IPS-NIHi7 (cell line): ENCODE measurements around the gene ASTL.
A peak's percentile ranks its signal among the peaks of the same experiment; 100 is the strongest.
"Not testable (repeated sequence)": the region's sequence is repeated elsewhere in the genome, so short reads cannot be mapped to it uniquely, and the experiment has no call there.

Experiments
- DNase-seq: peaks from one replicate; pipeline ENCODE4 v3.0.0; 2012; ENCODE audit warnings: mixed read lengths; ENCODE audit errors: extremely low spot score

Gene ASTL

DNA sequence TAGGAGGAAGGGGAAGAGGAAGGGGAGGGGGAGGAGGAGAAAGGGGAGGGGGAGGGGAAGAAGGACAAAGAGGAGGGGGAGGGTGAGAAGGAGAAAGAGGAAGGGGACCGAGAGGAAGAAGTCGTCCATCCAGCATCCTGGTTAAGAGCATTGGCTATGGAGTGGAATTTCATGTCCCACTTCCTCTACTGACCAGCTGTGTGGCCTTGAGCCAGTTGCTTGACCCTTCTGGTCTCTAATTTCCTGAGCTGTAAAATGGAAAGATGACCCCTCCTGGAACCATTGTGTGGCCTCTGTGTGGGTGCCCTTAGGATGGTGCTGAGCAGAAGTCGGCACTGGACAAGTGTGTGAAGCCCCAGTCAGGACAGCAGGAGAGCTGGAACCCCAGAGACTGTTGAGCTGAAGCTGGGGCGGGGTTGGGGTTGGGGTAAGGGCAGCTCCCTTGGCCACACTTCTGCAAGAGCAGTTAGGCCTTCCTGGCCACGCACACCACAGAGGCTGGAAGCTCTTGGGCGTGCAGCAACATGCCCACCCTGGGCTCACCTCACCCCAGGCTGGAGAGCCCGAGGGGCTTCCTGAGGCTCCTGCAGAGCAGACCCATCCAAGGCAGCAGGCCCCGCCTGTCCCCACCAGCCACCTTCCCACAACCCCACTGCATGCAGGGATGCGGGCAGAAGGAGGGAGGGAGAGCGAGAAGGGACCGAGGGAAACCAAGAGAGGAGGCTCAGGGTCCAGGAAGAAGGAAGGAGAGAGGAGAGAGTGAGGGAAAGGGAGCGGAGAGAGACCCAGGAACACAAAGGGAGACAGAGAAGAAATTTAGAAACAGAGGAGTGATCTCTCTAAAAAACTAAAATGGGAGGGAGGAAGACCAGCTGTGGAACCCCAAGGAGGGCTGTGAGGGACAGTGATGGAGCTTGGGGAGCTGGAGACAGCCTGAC is 38.2 kb downstream of the ASTL start:
- DNase-seq = peak; percentile 4

DNA sequence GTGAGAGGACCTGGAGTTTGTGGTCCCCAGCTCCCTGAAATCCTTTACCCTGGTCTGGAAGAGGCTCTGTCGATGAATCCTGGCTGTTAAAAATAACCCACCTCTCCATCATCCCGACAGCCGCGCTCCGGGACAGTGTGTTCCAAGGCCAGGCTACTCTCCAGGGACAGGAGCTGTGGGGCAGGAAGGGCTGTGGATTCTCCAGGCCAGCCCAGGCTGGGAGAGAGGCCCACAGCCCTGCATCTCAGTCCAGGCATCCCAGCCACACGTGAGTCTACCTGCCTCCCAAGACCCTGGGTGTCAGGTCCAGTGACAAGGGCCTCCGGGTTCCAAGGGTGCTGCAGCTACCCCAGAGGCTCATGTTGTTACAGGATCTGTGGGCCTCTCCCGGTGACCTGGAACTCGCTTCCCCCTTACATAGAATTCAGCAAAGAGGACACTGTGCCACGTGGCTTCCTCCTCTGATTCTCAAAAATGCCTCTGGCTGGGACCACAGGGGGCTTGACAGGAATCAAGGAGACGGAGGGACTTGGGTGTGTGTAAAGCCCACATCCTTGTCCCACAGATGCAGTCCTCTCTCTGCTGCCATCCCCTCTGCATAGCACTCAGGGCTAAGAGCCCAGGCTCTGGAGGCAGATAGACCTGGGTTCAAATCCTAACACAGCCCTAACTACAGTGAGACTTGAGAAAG is 39.3 kb downstream of the ASTL start:
- peak; percentile 5 for DNase-seq

DNA sequence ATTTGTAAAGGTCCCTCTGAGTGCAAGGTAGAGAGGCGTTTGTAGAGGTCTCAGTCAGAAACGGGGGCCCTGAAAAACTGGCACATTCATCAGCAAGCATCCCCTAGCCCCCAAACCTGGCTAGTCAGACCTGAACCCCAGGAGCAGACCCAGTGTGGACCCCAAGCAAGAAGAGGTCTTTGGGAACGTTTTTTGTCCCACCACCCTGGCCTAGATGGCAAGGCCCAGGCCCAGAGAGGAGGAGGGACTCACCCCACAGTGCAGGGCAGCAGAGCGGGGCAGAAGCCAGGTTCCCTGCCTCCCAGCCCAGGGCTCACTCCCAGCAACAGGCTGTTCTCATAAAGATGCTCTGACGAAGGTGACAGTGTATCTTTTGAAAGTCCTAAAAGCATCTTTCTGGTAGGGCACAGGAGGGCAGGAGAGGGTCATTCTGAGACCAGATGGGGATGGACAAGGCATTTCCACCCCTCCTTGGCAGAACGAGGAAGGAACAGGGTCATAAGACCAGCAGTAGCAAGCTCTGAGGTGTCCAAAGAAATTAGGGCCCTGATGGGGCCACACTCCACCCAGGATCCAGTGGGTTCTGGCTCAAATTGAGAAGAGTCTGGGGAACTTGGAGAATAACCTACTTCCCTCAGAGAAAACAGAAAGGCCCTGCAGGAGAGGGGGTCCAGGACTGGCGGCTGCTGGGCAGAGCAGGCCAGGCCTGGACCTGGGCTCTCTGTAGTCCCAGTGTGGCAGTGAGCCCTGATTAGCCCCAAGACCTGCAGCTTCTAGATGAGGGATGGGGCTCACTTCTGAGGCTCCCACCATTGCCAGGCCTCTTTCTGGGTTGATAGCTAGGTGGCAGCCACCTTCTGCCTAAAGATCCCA is 40.1 kb downstream of the ASTL start:
- peak; percentile 10 for DNase-seq

DNA sequence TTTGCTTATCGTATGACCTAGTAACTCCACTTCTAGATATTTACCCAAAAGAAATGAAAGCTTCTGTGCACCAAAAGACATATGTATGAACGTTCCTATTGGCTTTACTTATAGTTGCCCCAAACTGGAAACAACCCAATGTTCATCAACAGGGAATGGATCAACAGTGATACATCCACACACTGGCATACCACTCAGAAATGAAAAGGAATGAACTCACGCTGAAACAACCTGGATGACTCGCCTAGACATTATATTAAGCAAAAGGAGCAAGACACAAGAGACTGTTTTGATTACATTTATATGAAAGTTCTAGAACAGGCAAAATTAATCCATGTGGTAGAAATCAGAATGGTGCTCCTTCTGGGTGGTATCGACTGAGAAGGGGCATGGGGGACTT is 40.9 kb downstream of the ASTL start:
- no peak for DNase-seq

DNA sequence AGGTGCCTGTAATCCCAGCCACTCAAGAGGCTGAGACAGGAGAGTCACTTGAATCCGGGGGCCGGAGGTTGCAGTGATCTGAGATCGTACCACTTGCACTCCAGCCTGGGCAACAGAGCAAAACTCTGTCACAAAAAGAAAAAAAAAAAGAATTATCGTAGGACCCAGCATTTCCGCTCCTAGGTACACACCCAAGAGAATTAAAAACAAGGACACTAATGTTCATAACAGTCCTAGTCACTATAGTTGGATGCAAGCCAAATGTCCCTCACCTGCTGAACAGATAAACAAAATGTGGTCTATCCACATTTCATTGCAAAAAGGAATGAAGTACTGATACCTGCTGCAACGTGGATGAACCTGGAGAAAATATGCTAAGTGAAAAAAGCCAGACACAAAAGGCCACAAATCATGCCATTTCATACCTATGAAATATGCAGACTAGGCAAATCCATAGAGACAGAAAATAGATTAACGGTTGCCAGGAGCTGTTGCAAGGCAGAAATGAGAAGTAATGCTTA is 43.1 kb downstream of the ASTL start:
- DNase-seq = no peak

DNA sequence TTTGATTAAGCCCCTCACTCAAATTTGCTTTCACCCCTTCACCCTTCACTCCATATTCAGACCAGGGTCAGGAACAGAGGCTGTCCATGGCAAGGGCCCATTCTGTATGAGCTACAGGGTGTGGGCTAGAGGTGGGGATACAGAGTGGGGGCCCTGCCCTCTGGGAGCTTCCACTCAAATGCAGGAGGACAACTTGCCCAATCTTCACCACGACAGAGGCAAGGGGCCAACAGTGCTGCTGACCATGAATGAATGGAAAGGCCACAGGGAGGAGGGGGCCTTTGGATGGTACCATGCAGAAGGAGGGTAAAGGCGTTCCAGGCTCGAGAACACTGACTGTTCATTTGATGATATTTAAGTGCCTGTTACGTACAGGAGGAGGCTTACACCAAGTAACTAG is 44.8 kb downstream of the ASTL start:
- DNase-seq = no peak

DNA sequence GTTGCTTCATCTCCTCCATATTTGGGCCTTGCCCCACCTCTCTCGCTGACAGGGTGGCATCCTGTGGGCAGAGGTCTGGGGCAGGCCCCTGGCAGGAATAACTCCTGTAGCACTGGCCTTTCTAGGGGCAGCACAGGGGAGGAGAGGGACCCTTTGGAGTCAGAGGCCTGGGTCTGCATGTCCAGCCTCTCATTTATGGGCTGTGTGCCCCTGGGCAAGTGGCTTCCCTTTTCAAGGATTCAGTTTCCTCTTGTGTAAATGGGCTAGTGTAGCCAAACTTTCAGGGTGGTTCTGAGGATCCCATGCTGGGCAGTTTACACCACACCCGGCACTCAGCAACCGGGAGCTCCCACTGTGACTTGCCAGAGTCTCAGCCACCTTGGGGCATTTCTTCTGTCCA is 45.4 kb downstream of the ASTL start:
- DNase-seq = no peak

DNA sequence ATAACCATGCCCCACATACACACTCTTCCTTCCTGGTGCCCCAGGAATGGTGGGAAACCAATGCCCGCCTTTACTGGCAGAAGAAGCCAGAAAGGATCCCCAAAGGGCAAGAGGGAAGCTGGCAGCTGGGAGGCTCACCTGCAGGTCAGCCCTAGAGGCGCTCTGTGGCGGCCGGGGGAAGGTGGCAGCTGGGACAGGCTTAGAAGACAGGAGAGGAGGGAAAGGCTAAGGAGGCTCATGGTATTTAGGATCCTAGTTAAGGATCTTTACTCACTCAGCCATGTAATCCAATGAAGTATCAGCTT is 45.8 kb downstream of the ASTL start:
- DNase-seq = peak; percentile 5

DNA sequence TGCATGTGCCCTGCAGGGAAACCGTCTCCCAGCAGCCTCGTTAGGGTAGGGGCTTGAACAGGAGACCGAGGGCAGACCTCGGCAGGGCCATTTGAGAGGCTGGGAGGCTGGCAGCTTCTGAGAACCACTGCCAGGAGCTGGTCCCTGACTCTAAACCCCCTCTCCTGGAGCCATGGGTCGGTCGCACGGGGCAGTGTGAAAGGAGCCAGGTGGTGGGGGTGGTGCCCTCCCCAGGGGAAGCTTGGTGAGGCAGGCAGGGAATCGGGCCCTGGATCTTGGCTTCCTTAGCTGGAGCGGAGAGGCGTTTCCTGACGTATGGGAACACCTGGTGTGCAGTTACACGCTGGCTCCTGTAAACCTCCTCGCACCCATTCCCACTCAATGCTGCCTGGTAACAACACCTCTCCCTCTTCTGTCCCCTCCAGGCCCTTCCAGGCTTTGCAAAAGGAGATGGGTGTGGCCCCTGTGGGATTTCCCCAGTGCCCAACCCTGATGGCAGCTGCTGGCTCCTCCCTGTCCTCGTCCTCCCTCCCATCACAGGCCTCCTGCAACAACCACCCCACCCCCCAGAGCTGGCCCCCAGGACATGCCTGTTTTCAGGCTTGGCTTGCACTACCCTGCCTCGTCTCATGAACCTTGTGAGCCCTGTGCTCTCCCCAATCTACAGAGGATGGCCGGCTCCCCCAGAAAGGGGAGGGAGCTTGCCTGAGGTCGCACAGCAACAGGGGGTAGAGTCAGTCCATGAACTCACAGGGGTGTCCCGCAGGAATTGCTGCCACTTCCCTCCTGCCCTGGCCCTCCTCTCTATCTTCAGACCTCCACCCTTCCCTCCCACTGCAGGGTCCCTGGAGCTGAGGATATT is 46.4 kb downstream of the ASTL start:
- peak; percentile 43 for DNase-seq

DNA sequence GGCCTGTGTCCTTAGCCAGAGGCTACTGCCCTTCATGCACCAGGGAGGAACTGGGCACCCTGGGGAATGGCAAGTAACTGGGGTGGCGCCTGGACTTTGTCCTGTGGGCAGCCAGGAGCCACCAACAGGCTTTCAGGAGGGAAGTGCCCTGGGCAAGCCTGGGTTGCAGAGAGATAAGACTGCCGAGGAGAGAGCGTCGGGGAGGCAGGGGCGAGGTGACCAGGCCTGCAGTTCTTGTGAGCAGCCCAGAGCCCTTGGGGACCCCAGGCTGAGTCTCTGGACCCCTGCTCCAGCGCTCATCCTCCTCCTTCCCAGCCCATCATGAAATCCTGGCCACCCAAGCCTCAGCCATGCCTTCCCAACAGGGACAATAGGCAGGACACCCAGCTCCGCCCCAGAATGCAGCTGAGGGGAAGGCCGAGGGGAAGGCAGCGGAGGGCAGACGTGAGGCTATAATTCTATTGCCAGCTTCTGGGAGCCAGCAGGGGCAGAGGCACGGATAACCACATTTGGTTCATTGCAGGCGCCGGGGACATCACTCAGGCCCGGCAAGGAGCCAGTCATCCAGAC is 47.1 kb downstream of the ASTL start:
- peak; percentile 11 for DNase-seq

DNA sequence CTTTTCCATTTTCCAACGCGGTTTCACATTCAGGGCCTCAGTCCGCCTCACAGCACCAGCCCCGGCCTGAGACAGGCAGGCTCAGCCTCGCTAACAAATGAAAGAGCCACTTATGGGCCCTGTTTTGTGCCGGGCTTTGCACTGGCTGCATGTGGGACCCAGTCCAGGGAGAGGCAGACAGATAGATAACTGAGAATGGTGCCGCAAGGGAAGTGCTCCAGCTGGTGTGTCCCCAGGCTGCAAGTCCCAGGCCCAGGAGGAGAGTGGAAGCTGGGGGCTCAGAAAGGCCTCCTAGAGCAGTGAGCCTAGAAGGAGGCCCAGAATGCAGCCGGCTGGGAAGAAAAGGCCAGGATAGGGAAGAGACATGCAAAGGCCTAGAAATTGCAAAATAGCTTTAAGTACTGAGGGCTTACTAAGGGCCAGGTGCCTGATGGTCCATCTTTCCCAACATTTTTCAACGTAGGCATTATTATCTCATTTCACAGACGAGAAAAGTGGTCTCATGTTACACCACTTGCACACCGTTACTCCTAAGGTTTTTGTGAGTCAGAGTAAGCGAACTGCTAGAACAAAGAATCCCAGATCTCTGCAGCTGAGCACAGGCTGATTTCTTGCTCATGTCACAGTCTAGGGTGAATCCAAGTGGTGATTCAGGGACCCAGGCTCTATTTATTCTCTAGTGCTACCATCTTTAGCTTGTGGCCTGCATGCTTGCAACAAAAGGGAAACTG is 47.9 kb downstream of the ASTL start:
- DNase-seq = no peak

DNA sequence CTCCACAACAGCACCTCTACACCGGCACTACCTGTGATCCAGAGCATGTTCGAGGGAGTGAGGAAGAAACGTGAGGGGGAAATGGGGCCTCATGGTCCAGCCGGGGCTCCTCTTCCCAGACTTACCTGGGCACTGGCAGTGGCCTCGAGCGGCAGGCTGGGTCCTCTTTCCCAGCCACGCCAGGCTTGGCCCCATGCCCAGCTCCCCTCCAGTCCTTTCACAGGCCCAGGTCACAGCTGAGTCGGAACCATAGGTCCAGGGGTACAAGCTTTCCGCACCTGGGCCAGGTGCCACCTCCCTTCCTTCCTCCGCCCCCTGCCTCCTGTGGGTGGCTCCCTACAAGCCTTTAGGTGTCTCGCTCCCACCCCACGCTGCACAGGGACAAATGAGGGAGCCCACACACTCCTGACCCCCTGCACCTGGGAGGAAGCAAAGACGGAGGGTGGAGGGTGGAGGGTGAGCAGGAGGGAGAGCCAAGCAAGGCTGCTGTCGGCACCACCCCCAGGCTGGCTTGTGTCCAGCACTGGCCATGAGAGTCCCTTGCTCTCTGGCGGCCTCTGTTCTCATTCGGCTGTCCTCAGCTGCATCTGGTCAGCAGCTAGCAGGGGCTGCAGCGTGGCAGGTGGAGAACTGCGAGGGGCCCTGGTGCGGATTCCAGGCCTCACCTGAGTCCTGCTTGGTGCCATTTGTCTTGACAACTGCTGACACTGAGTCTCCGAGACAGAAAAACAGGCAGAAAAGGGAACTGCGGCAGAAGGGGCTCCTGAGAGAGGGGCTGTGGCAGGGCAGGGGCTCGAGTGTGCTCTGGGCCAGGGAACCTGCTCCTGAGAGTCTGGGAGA is 48.7 kb downstream of the ASTL start:
- peak; percentile 22 for DNase-seq

DNA sequence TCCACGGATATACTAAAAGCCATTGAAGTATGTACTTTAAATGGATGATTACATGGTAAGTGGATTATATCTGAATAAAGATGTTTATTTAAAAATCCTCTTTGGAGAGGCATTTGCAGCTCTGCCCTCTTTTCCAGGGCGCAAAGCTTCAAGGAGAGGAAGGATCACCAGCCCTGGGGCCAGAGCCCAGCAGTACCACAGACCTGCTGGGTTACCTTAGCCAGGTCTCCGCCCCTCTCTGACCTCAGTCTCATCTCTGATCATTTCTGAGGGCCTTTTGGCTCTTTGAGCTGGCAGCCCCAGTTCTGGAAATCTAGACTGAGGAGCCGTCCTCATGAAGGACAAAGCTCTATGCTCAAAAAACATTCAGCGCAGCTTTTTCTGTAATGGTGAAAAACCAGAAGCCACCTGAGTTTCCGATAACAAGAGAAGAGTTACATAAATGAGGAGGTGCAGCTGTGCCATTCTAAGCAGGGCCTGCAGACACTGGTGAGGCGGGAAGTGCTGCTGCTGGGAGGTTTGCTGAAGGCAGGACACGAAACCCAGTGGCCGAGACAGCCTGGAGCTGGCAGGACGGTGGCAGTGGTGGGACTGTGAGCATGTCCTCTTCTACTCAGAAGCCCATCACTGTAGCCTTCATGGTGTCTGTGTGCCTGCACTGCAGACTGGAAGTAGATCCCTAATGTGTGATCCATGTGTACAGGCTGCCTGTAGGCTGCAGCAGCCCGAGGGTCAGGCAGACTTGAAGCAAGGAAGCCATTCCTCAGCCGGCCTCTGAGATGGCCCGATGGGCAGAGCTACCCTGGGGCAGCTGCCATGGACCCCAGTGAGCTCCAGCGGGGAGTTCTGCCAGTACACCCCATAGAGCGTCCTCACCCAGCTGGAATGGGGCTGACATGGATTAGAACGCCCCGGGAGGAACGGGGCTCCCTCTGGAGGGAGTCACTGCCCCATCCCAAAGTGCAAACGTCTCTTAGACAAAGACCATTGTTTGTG is 49.7 kb downstream of the ASTL start:
- peak; percentile 13 for DNase-seq

DNA sequence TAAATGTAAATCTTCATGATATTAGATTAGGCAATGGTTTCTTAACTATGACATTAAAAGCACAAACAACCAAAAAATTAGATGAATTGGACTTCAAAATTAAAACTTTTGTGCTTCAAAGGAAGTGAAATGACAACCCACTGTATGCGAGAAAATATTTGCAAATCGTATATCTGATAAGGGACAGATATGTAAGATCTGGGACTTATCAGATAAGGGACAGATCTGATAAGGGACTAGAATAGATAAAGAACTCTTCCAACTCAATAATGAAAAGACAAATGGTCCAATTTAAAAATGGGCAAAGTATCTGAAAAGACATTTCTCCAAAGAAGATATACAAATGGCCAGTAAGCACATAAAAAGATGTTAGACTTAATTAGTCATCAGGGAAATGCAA is 51.2 kb downstream of the ASTL start:
- no peak for DNase-seq

DNA sequence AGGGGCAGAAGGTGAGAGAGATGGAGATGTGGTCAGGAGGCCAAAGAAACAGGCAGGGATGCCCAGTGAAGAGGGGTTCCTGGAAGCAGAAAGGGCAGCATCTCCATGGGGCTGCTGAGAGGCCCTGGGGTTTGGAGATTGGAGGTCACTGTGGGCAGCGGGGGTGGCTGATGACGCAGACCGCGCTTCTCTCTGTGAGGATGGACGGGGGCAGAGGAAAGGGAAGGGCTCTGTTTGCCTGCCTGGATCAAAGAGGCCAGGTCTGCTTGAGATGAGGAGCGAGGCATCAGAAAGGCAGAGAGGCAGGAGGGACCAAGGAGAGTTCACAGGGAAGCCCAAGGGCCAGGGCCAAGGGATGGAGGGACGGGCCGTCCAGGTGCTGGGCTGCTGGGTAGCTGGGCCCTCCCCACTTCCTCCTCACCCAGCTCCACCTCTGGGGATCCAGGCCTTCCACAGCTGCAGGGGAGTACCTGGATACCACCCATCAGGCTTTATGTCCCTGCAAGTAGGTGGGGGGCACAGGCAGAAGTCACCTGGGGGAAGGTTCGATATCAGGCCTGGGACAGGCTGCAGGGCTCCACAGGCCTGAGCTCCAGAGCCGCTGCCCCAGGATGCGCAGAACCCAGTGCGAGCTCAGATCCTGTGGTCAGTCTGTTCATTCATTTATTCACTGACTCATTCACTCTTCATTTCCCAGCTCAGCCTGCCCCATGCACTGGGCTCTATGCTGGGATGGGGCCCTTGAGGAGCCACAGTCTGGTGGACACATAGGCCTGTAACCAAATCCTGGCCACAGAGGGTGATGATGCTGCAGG is 52.6 kb downstream of the ASTL start:
- DNase-seq = peak; percentile 3

DNA sequence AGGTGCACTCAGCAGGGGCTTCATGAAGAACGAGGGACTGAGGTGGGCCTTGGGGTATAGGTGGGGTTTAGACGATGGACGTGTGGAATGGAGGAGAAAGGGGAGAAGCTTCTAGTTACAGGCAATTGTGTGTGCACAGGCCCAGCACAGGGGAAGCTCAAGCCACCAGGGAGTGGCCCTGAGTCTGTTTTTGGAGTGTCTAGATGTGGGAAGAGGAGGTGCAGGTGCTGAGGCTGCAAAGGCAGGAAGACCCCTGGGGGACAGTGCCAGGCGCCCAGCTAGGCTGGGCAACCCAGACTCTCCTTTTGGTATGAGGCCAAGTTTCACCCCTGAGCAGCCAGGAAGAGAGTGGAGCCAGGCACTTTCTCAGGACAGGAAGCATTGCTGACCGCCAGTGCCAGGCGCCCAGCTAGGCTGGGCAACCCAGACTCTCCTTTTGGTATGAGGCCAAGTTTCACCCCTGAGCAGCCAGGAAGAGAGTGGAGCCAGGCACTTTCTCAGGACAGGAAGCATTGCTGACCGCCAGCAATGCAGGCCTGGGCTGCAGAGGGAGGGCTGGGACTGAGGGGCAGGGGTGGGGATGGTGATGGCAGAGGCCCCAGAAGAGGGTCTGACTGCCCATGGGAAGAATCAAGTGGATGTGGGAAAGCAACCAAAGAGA is 53.3 kb downstream of the ASTL start:
- DNase-seq = not testable (repeated sequence)
